Astrocyte of the spinal cord (primary cell): ENCODE results near the gene TEF.

Experiments
- DNase-seq: peaks from one replicate; pipeline ENCODE4 v3.0.0; 2011; ENCODE audit warnings: low read depth, low spot score
- H3K4me3 ChIP-seq: 2 replicates; pipeline ENCODE4 v1.5.1; 2011; ENCODE audit warnings: low read depth, mild to moderate bottlenecking, low read length, moderate library complexity
- CTCF ChIP-seq: IDR thresholded peaks from 2 replicates; pipeline ENCODE4 v1.5.1; 2012; ENCODE audit warnings: low read depth, mild to moderate bottlenecking, low read length, inconsistent platforms
- in situ Hi-C: cut with HindIII; loops from 2 replicates; pipeline ENCODE4 v1.10.0; 2017; ENCODE audit warnings: low sequenced_read_pairs

The TEF gene

GRCh38 chr22:41377846-41378245 is 3.9 kb upstream of the TEF start:
- in situ Hi-C loops = no loop called here
- DNase-seq = no peak
- TF ChIP-seq CTCF = no peak

GRCh38 chr22:41380993-41381328 is 781 bp upstream of the TEF start:
- peak; percentile 73 for DNase-seq
- peak overlapping the region; percentile 53 for H3K4me3 ChIP-seq
- in situ Hi-C loops = no loop called here
- TF ChIP-seq CTCF = no peak

More at GRCh38 chr22:41377846-41378245, 3.9 kb upstream of the TEF start:
- H3K4me3 ChIP-seq = no peak overlapping the region

- TF ChIP-seq CTCF = no peak
- no peak for DNase-seq
- H3K4me3 ChIP-seq = peak overlapping the region; percentile 66
- in situ Hi-C loops = no loop called here
Measured at GRCh38 chr22:41382098-41382578, 396 bp downstream of the TEF start.

GRCh38 chr22:41382610-41383009 is 868 bp downstream of the TEF start:
- DNase-seq = no peak
- peak overlapping the region; percentile 66 for H3K4me3 ChIP-seq
- TF ChIP-seq CTCF = no peak
- in situ Hi-C loops = no loop called here

- TF ChIP-seq CTCF = no peak
- in situ Hi-C loops = no loop called here
- no peak for DNase-seq
- peak overlapping the region; percentile 66 for H3K4me3 ChIP-seq
Measured at GRCh38 chr22:41383085-41383484, 1.3 kb downstream of the TEF start.

- no peak for DNase-seq
- in situ Hi-C loops = no loop called here
- H3K4me3 ChIP-seq = no peak overlapping the region
- no peak for TF ChIP-seq CTCF
Measured at GRCh38 chr22:41384128-41384527, 2.4 kb downstream of the TEF start.

- TF ChIP-seq CTCF = no peak
- in situ Hi-C loops = no loop called here
- H3K4me3 ChIP-seq = no peak overlapping the region
- DNase-seq = no peak
Measured at GRCh38 chr22:41387341-41387740, 5.6 kb downstream of the TEF start.
